ENCODE data around the gene LFNG.
"Not testable (repeated sequence)": the region's sequence is repeated elsewhere in the genome, so short reads cannot be mapped to it uniquely, and the experiment has no call there.

LFNG gene

GRCh38 chr7:2531796-2532110 lies 12.2 kb downstream of the LFNG start:
- DNase-seq, result not testable (repeated sequence)

GRCh38 chr7:2532199-2532772 lies 12.7 kb downstream of the LFNG start:
- not testable (repeated sequence) for DNase-seq

GRCh38 chr7:2532816-2533215 lies 13.2 kb downstream of the LFNG start:
- DNase-seq, result not testable (repeated sequence)

- DNase-seq, result not testable (repeated sequence)
These were observed 14.0 kb downstream of the LFNG start for GRCh38 chr7:2533566-2533965.

GRCh38 chr7:2534214-2534613 lies 14.6 kb downstream of the LFNG start:
- not testable (repeated sequence) for DNase-seq

GRCh38 chr7:2535872-2536627 lies 16.5 kb downstream of the LFNG start:
- DNase-seq, result not testable (repeated sequence)

GRCh38 chr7:2537981-2538851 lies 18.6 kb downstream of the LFNG start:
- no peak for DNase-seq

GRCh38 chr7:2539031-2539911 lies 19.7 kb downstream of the LFNG start:
- DNase-seq, result no peak

GRCh38 chr7:2540133-2540532 lies 20.6 kb downstream of the LFNG start:
- DNase-seq, result no peak

GRCh38 chr7:2540641-2541051 lies 21.1 kb downstream of the LFNG start:
- DNase-seq, result no peak

- DNase-seq, result no peak
These were observed 21.9 kb downstream of the LFNG start for GRCh38 chr7:2541291-2542010.

GRCh38 chr7:2542011-2542915 lies 22.7 kb downstream of the LFNG start:
- DNase-seq, result no peak

- no peak for DNase-seq
These were observed 23.6 kb downstream of the LFNG start for GRCh38 chr7:2542916-2543871.

- no peak for DNase-seq
These were observed 25.1 kb downstream of the LFNG start for GRCh38 chr7:2544541-2545188.

GRCh38 chr7:2545746-2546425 lies 26.3 kb downstream of the LFNG start:
- no peak for DNase-seq

GRCh38 chr7:2546776-2547586 lies 27.4 kb downstream of the LFNG start:
- DNase-seq, result no peak

GRCh38 chr7:2551418-2551817 lies 31.8 kb downstream of the LFNG start:
- DNase-seq, result no peak

- no peak for DNase-seq
These were observed 33.5 kb downstream of the LFNG start for GRCh38 chr7:2553108-2553507.

Measured in DMS79 (cell line).